GM06990 (cell line): Measurements from ENCODE around the gene CHD6.

Source experiments
- DNase-seq: peaks from one replicate; pipeline ENCODE4 v3.0.0-alpha.2; 2011; ENCODE audit not compliant: insufficient read length; ENCODE audit errors: extremely low read depth
- H3K27me3 ChIP-seq: replicated peaks from 2 replicates; pipeline ENCODE4 v1.6.0; 2011; ENCODE audit warnings: low read length; ENCODE audit not compliant: control insufficient read depth, insufficient read depth
- H3K36me3 ChIP-seq: 2 replicates; pipeline ENCODE4 v1.5.1; 2011; ENCODE audit warnings: low read length; ENCODE audit not compliant: control insufficient read depth, insufficient read depth
- H3K4me3 ChIP-seq: replicated peaks from 2 replicates; pipeline ENCODE4 v1.5.1; 2011; ENCODE audit warnings: low read depth, mild to moderate bottlenecking, control low read depth, low read length
- CTCF ChIP-seq: IDR thresholded peaks from 2 replicates; pipeline ENCODE4 v1.5.1; 2011; ENCODE audit warnings: low read length, control low read depth, mild to moderate bottlenecking, inconsistent platforms; ENCODE audit not compliant: insufficient read depth, poor library complexity, severe bottlenecking

Gene CHD6

GRCh38 chr20:41501376-41501775, 116.8 kb downstream of the CHD6 start:
- no peak for DNase-seq
- no peak for TF ChIP-seq CTCF
- Histone ChIP-seq H3K4me3 (no peak overlapping the region), H3K27me3 (no peaks in the 10 kb centered on the region), H3K36me3 (peaks cover 2% of the 10 kb centered on the region)

- no peak for DNase-seq
- H3K36me3 ChIP-seq: peaks cover 2% of the 10 kb centered on the region
- no peaks in the 10 kb centered on the region for H3K27me3 ChIP-seq
- no peak overlapping the region for H3K4me3 ChIP-seq
- no peak for TF ChIP-seq CTCF
These were observed 118.0 kb downstream of the CHD6 start for GRCh38 chr20:41499961-41500725.

GRCh38 chr20:41499064-41499463, 119.1 kb downstream of the CHD6 start:
- DNase-seq: no peak
- H3K4me3 ChIP-seq: no peak overlapping the region
- H3K36me3 ChIP-seq: peaks cover 2% of the 10 kb centered on the region
- H3K27me3 ChIP-seq: no peaks in the 10 kb centered on the region
- no peak for TF ChIP-seq CTCF

GRCh38 chr20:41497186-41497895, 120.8 kb downstream of the CHD6 start:
- Histone ChIP-seq H3K36me3 (peaks cover 2% of the 10 kb centered on the region), H3K4me3 (no peak overlapping the region), H3K27me3 (no peaks in the 10 kb centered on the region)
- TF ChIP-seq CTCF: no peak
- no peak for DNase-seq

- H3K27me3 ChIP-seq: no peaks in the 10 kb centered on the region
- no peak for DNase-seq
- peaks cover 5% of the 10 kb centered on the region for H3K36me3 ChIP-seq
- TF ChIP-seq CTCF: no peak
- no peak overlapping the region for H3K4me3 ChIP-seq
These were observed 123.7 kb downstream of the CHD6 start for GRCh38 chr20:41494451-41494850.
